T-cell (primary cell): ENCODE measurements around the gene KANSL2. TPM values are rescaled to one million over a fixed set of nuclear protein-coding genes. Genes with fewer than 3 reads are reported as not detected.
"Not testable (repeated sequence)": the region's sequence is repeated elsewhere in the genome, so short reads cannot be mapped to it uniquely, and the experiment has no call there.

Source experiments
- ATAC-seq, 4 experiments: fragments of 200-7000 bp in 3 of 4; fragments of 150-1000 bp in 1 of 4; cut with Tn5 transposase; replicated peaks in 1 of 4; 1 replicate in 3 of 4; 2 replicates in 1 of 4; pipeline ENCODE4 v1.10.0; 2021; ENCODE audit warnings: moderate library complexity in 3 of 4, mild to moderate bottlenecking in 2 of 4, moderate number of reproducible peaks in 1 of 4
- CTCF ChIA-PET, 2 donors: fragments of 300-600 bp; sonication (Branson Sonifier 250); formaldehyde crosslinking; loops; one replicate each; lab custom pipeline; 2022; ENCODE audit warnings: antibody characterized with exemption in 2 of 2; lab: Charles Lee
- POLR2A ChIA-PET, 2 donors: fragments of 300-600 bp; sonication (Branson Sonifier 250); formaldehyde crosslinking; loops; one replicate each; lab custom pipeline; 2022; ENCODE audit warnings: antibody characterized with exemption in 2 of 2; lab: Charles Lee
- DNase-seq, 35 experiments: peaks; one replicate each; pipeline versions ENCODE4 v3.0.0 to v3.0.0-alpha.2; 2013 to 2023
- H3K27ac ChIP-seq: one replicate; pipeline ENCODE4 v1.5.1; 2013; ENCODE audit warnings: low read length
- H3K27me3 ChIP-seq, 2 experiments: replicated peaks in 1 of 2; 1 replicate in 1 of 2; 2 replicates in 1 of 2; pipeline versions ENCODE4 v1.6.1 to v1.7.0; 2013; ENCODE audit warnings: low read length in 1 of 2, mixed read lengths in 1 of 2; ENCODE audit not compliant: control insufficient read depth in 2 of 2, insufficient read depth in 2 of 2; ENCODE audit errors: extremely low read depth in 1 of 2
- H3K36me3 ChIP-seq, 2 donors: 1 replicate in 1 of 2; 2 replicates in 1 of 2; pipeline versions ENCODE4 v1.6.1 to v1.7.0; 2013; ENCODE audit warnings: low read length in 1 of 2; ENCODE audit not compliant: control insufficient read depth in 2 of 2, insufficient read depth in 1 of 2; ENCODE audit errors: extremely low read depth in 1 of 2
- H3K4me1 ChIP-seq, 2 experiments: 1 replicate in 1 of 2; 2 replicates in 1 of 2; pipeline versions ENCODE4 v1.6.1 to v1.7.0; 2013; ENCODE audit warnings: low read length in 2 of 2, mixed read lengths in 1 of 2; ENCODE audit not compliant: insufficient read depth in 2 of 2, control insufficient read depth in 1 of 2; ENCODE audit errors: extremely low read depth in 1 of 2
- H3K4me3 ChIP-seq, 2 donors: 1 replicate in 1 of 2; 2 replicates in 1 of 2; pipeline versions ENCODE4 v1.5.1 to v1.7.0; 2013; ENCODE audit warnings: mild to moderate bottlenecking in 2 of 2, low read length in 1 of 2, moderate library complexity in 1 of 2; ENCODE audit not compliant: control insufficient read depth in 1 of 2; ENCODE audit errors: extremely low read depth in 1 of 2
- H3K9me3 ChIP-seq: 2 replicates; pipeline ENCODE4 v1.7.0; 2013
- H3K27ac Mint-ChIP-seq, 2 donors: one replicate each; pipeline ENCODE4 v1.8.0; 2020 to 2021; ENCODE audit warnings: mild to moderate bottlenecking in 2 of 2, mixed read lengths in 2 of 2
- H3K27me3 Mint-ChIP-seq, 2 donors: one replicate each; pipeline ENCODE4 v1.8.0; 2021 to 2022; ENCODE audit warnings: mixed read lengths in 2 of 2
- H3K36me3 Mint-ChIP-seq: one replicate; pipeline ENCODE4 v1.8.0; 2021; ENCODE audit warnings: mixed read lengths
- H3K4me1 Mint-ChIP-seq, 3 donors: one replicate each; pipeline ENCODE4 v1.8.0; 2020 to 2022; ENCODE audit warnings: mixed read lengths in 3 of 3, mild to moderate bottlenecking in 1 of 3
- H3K4me3 Mint-ChIP-seq, 3 donors: one replicate each; pipeline ENCODE4 v1.8.0; 2020 to 2022; ENCODE audit warnings: mild to moderate bottlenecking in 3 of 3, mixed read lengths in 3 of 3, moderate library complexity in 3 of 3
- H3K9me3 Mint-ChIP-seq, 3 donors: one replicate each; pipeline ENCODE4 v1.8.0; 2020 to 2022; ENCODE audit warnings: mixed read lengths in 3 of 3
- WGBS: methylation state at CpG from one replicate; pipeline ENCODE4 v1.1.5; 2013; ENCODE audit warnings: missing lambda C conversion rate; ENCODE audit not compliant: insufficient coverage; 5-methylcytosine and 5-hydroxymethylcytosine counted together
- total RNA-seq, 35 experiments: library from RNA in 6 of 35; stranded (reverse) in 6 of 35; fragments of 120-200 nt in 1 of 35; gene quantifications; one replicate each; pipeline versions ENCODE4 v1.2.1 to v1.2.4 and lab custom pipeline; 2013 to 2026

KANSL2 gene
- total RNA-seq, 5 donors from 2014 or later (not counting 1 experiment from before 2014, with no cell fraction given): 64.1 to 118 (median 66.4) TPM

DNA sequence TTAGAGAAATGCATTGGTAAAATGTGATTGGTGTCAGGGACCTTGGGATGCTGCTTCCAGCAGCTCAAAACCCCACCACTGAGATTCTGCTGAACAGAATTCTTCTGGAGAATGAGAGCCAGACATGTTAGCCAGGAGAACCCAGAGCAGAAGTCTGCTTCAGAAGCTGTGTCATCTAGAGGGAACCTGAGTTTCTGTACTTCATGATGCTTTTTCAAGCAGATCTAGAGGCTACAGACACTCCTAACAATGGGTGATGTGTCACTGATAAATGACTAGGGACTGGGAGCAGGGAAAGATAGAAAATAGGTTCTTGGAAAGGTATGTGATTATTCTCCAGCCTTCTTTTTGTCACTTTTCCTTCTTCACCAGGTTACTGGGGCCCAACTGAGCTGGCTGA is 41.6 kb downstream of the KANSL2 start:
- H3K9me3 ChIP-seq: no peaks in the 10 kb centered on the region
- no peaks in the 10 kb centered on the region for H3K4me1 ChIP-seq
- ChIA-PET CTCF (interaction anchor here in 1 of 2 donors (0.6 kb wide), 1 partner anchor 209 kb away, joined by 6 read pairs; no protein-coding TSS in a partner anchor), POLR2A (no interaction called here)
- Mint-ChIP-seq H3K4me1 (no peaks in the 10 kb centered on the region), H3K36me3 (peaks cover 21% of the 10 kb centered on the region), H3K4me3 (no peak overlapping the region), H3K27me3 (no peaks in the 10 kb centered on the region), H3K27ac (no peak overlapping the region), H3K9me3 (peaks cover 0 to 4% (median 3%) of the 10 kb centered on the region in 3 donors)
- no peak overlapping the region for H3K4me3 ChIP-seq
- peaks cover 0 to 7% of the 10 kb centered on the region in 2 donors for H3K36me3 ChIP-seq
- ATAC-seq: no peak
- DNase-seq: no peak
- H3K27me3 ChIP-seq: no peaks in the 10 kb centered on the region
- no peak overlapping the region for H3K27ac ChIP-seq

DNA sequence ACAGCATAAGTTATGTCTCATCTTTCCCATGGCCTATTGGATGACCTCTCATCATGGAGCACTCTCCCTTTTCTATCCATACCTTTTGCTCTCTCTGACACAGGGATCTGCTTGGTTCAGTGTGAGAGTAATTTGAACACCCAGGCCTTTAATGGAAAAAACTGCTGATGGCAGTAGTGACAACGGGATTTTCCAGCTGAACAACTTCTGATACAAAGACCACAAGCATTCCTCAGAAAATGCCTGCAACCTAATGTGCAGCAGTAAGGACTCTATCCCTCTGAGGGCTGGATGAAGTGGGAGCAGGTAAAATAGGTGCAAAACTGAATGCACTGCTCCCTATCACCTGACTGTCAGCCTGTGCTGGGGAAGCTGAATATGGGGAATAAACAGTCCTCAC is 51.0 kb downstream of the KANSL2 start:
- ATAC-seq (no peak), DNase-seq (no peak)
- Histone ChIP-seq H3K27ac (no peak overlapping the region), H3K36me3 (no peaks in the 10 kb centered on the region), H3K27me3 (peaks cover 2 to 16% of the 10 kb centered on the region in 2 experiments), H3K4me1 (no peaks in the 10 kb centered on the region), H3K9me3 (no peaks in the 10 kb centered on the region), H3K4me3 (no peak overlapping the region)
- Mint-ChIP-seq H3K27ac (no peak overlapping the region), H3K9me3 (no peaks in the 10 kb centered on the region), H3K4me3 (no peak overlapping the region), H3K4me1 (no peaks in the 10 kb centered on the region), H3K27me3 (peaks cover 33 to 38% of the 10 kb centered on the region in 2 donors), H3K36me3 (no peaks in the 10 kb centered on the region)
- no CpG with 5 or more reads among the region's 1 CpG for WGBS
- POLR2A ChIA-PET: no interaction called here
- CTCF ChIA-PET: no interaction called here

DNA sequence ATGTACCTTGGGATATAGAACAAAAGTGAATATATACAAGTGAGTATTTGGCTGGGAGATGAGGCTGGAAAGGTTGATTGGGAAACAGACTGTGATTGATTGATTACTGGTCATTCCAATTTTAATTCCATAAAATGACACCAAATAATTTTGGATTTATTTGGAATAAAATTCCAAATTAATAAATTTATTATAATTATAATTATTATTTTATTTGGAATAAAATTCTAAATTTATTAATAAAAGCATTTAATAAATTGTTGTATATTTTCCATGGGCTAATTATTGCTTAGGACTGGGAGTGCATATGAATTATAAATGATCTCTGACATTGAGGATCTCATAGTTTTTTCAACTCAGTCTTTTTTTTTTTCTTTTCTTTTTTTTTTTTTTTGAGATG is 51.7 kb downstream of the KANSL2 start:
- ChIA-PET POLR2A (no interaction called here), CTCF (no interaction called here)
- H3K9me3 Mint-ChIP-seq: no peaks in the 10 kb centered on the region

DNA sequence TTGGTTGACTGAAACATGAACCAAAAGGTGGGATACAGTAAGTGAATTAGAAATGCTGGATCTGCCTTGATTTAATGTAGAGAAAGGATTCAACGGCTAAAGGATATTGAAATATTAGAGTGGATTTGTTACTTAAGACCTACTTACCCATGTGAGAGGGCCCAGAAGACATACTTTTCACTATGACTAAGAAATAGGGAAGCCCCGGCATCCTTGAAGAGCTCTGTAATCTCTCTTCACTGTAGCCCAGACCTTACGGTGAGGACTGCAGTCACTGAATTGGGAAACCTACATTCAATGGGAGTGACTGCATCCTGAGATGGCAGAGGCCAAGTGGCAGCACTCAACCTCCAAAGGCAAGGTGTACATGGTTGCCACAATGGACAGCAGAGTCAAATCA is 52.5 kb downstream of the KANSL2 start:
- peaks cover 33 to 38% of the 10 kb centered on the region in 2 donors for H3K27me3 Mint-ChIP-seq
- POLR2A ChIA-PET: interaction anchor here in 1 of 2 donors (0.6 kb wide), 1 partner anchor 10 kb away, joined by 4 read pairs; no protein-coding TSS in a partner anchor

More for the DNA sequence above, 51.7 kb downstream of the KANSL2 start:
- H3K27ac ChIP-seq: no peak overlapping the region
- H3K4me3 ChIP-seq: no peak overlapping the region
- no peaks in the 10 kb centered on the region for H3K4me1 ChIP-seq
- H3K36me3 ChIP-seq: no peaks in the 10 kb centered on the region
- Mint-ChIP-seq H3K4me1 (no peaks in the 10 kb centered on the region), H3K36me3 (no peaks in the 10 kb centered on the region), H3K27me3 (peaks cover 33 to 38% of the 10 kb centered on the region in 2 donors), H3K27ac (no peak overlapping the region), H3K4me3 (no peak overlapping the region)
- no peak for DNase-seq
- no peak for ATAC-seq
- H3K27me3 ChIP-seq: peaks cover 2 to 16% of the 10 kb centered on the region in 2 experiments
- H3K9me3 ChIP-seq: no peaks in the 10 kb centered on the region

DNA sequence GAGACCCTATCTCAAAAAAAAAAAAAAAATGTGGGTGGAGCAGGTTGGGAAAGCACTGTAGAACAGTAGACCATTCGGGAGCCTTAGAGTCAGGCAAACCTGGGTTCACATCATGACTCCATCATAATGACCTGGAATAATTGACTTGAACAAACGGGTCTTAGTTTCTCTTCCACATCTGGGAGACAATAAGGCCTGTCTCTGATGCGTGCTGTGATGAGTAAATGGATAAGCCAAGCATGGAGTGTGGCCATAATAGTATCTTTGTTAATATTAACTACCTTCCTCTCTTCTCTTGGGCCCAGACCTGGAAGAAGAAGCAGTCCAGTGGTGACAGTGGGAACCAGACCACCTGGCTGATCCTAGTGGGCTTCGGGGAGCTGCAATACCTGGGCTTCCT is 54.5 kb downstream of the KANSL2 start:
- WGBS: 89% methylated on average over 1 of the region's 4 CpGs
- no peak overlapping the region for H3K27ac ChIP-seq
- H3K27me3 Mint-ChIP-seq: peaks cover 33 to 37% of the 10 kb centered on the region in 2 donors
- no peak overlapping the region for H3K4me3 Mint-ChIP-seq
- DNase-seq (no peak), ATAC-seq (no peak)
- H3K4me1 Mint-ChIP-seq: no peaks in the 10 kb centered on the region
- H3K4me1 ChIP-seq: no peaks in the 10 kb centered on the region
- ChIA-PET CTCF (no interaction called here), POLR2A (no interaction called here)
- no peaks in the 10 kb centered on the region for H3K9me3 Mint-ChIP-seq
- H3K27ac Mint-ChIP-seq: no peak overlapping the region
- H3K36me3 ChIP-seq: no peaks in the 10 kb centered on the region
- H3K4me3 ChIP-seq: no peak overlapping the region
- peaks cover 2 to 16% of the 10 kb centered on the region in 2 experiments for H3K27me3 ChIP-seq
- no peaks in the 10 kb centered on the region for H3K9me3 ChIP-seq
- no peaks in the 10 kb centered on the region for H3K36me3 Mint-ChIP-seq

More for the DNA sequence above, 52.5 kb downstream of the KANSL2 start:
- DNase-seq: no peak
- Histone ChIP-seq H3K27me3 (peaks cover 2 to 16% of the 10 kb centered on the region in 2 experiments), H3K9me3 (no peaks in the 10 kb centered on the region), H3K27ac (no peak overlapping the region), H3K4me1 (no peaks in the 10 kb centered on the region), H3K4me3 (no peak overlapping the region), H3K36me3 (no peaks in the 10 kb centered on the region)
- Mint-ChIP-seq H3K4me3 (no peak overlapping the region), H3K9me3 (no peaks in the 10 kb centered on the region), H3K4me1 (no peaks in the 10 kb centered on the region), H3K27ac (no peak overlapping the region), H3K36me3 (no peaks in the 10 kb centered on the region)
- CTCF ChIA-PET: no interaction called here
- 100% methylated on average over 1 of the region's 3 CpGs for WGBS
- no peak for ATAC-seq

GRCh38 chr12:48622997-48623396 is 59.0 kb downstream of the KANSL2 start:
- POLR2A ChIA-PET: interaction anchor here in 1 of 2 donors (0.6 kb wide), 1 partner anchor 12 kb away, joined by 5 read pairs; no protein-coding TSS in a partner anchor
- H3K27ac ChIP-seq, H3K4me3 ChIP-seq, H3K4me1 Mint-ChIP-seq, H3K36me3 ChIP-seq, DNase-seq, H3K9me3 Mint-ChIP-seq, H3K4me1 ChIP-seq, CTCF ChIA-PET, H3K4me3 Mint-ChIP-seq, H3K9me3 ChIP-seq, H3K36me3 Mint-ChIP-seq, H3K27ac Mint-ChIP-seq, H3K27me3 ChIP-seq, ATAC-seq: not testable (repeated sequence)
- 86% methylated on average over 4 of the region's 7 CpGs for WGBS
- peaks cover 19 to 20% of the 10 kb centered on the region in 2 donors for H3K27me3 Mint-ChIP-seq
